Adrenal gland (tissue), 12 donors: ENCODE data around the gene CFAP410. TPM values are rescaled to one million over a fixed set of nuclear protein-coding genes. Genes with fewer than 3 reads are reported as not detected.

Experiments used
- DNase-seq, 7 donors: peaks; one replicate each; pipeline ENCODE4 v3.0.0-alpha.2; 2019 to 2020
- H3K27ac ChIP-seq, 5 donors: fragments of 200-600 bp; sonication (generic) in 4 of 5; 1 replicate in 3 of 5; 2 replicates in 2 of 5; pipeline versions ENCODE4 v1.5.1 to v1.8.0; 2016 to 2020; ENCODE audit warnings: mild to moderate bottlenecking in 1 of 5
- H3K27me3 ChIP-seq: fragments of 200-600 bp; 2 replicates; pipeline ENCODE4 v1.8.0; 2021
- H3K36me3 ChIP-seq, 2 donors: fragments of 200-600 bp; replicated peaks in 1 of 2; 1 replicate in 1 of 2; 2 replicates in 1 of 2; pipeline versions ENCODE4 v1.5.1 to v1.8.0; 2018 to 2022
- H3K4me1 ChIP-seq, 2 donors: fragments of 200-600 bp; replicated peaks in 1 of 2; 1 replicate in 1 of 2; 2 replicates in 1 of 2; pipeline versions ENCODE4 v1.5.1 to v1.8.0; 2018 to 2021
- H3K4me3 ChIP-seq, 4 donors: fragments of 200-600 bp; sonication (generic) in 3 of 4; one replicate each; pipeline ENCODE4 v1.5.1; 2016 to 2018
- H3K9me3 ChIP-seq, 3 donors: fragments of 200-600 bp; sonication (generic) in 1 of 3; replicated peaks in 1 of 3; 1 replicate in 2 of 3; 2 replicates in 1 of 3; pipeline versions ENCODE4 v1.5.1 to v1.8.0; 2016 to 2021
- CTCF ChIP-seq, 6 experiments: fragments of 450-650 bp in 4 of 6; fragments of 200-600 bp in 2 of 6; sonication (generic) in 1 of 6; IDR thresholded peaks; 1 replicate in 5 of 6; 2 replicates in 1 of 6; pipeline versions ENCODE4 v1.5.1 to v1.8.0; 2016 to 2021; ENCODE audit warnings: antibody characterized with exemption in 6 of 6, mild to moderate bottlenecking in 2 of 6, moderate library complexity in 1 of 6
- POLR2A ChIP-seq, 2 donors: fragments of 450-650 bp; IDR thresholded peaks; one replicate each; pipeline ENCODE4 v1.6.1; 2017; ENCODE audit warnings: antibody characterized with exemption in 2 of 2, mild to moderate bottlenecking in 2 of 2, moderate library complexity in 1 of 2
- WGBS, 4 donors: extraction: QIAGEN DNeasy Blood & Tissue Kit in 2 of 4; methylation state at CpG; one replicate each; pipeline versions ENCODE4 v1.1.5 to v1.1.7; 2013 to 2017; 5-methylcytosine and 5-hydroxymethylcytosine counted together
- intact Hi-C, 2 donors: fragments of 100-400 bp; cut with DNase I; formaldehyde crosslinking; loops; one replicate each; pipeline versions ENCODE4 v1.14.1 to v1.15.0; 2022 to 2023
- polyA plus RNA-seq, 3 donors: library from polyadenylated mRNA; stranded (reverse); fragments of 200-250 nt in 2 of 3; fragments of 350-450 nt in 1 of 3; fragmentation: Illumina TruSeq in 1 of 3; extraction: RNeasy Lipid Tissue Mini Kit (QIAGEN cat#74804) in 1 of 3; gene quantifications; one replicate each; pipeline ENCODE4 v1.2.3, GENCODE V29; 2013 to 2014
- total RNA-seq, 9 donors: library from RNA; depleted of rRNA in 4 of 9; stranded (reverse); fragments of >200 nt in 4 of 9; fragments of 120-200 nt in 1 of 9; fragmentation: NEBNext Ultra II Directional in 1 of 9; extraction: Animal tissue kit (Norgen Biotek cat#: 25700) in 1 of 9; gene quantifications; one replicate each; pipeline versions ENCODE4 v1.1.0 to v1.2.4, GENCODE V29; 2013 to 2023
- donor health status: healthy with polysubstance abuse.
- donor health status: Bipolar disorder and iron deficiency.
- donor health status: DM: yes; HTN: yes; CAD: no.
- donor health status: DM: no; HTN: no; CAD: no.
- donor health status: DM: no; HTN: no; CAD: no.
- donor health status: DM: yes; HTN: yes; CAD: no.

CFAP410 gene
- total and polyA plus RNA-seq, 12 donors, result 1.4 to 149 (median 37.0) TPM

GRCh38 chr21:44319407-44320065 lies 19.7 kb downstream of the CFAP410 start:
- Histone ChIP-seq H3K27me3 (no peaks in the 10 kb centered on the region), H3K4me3 (no peak overlapping the region), H3K9me3 (no peaks in the 10 kb centered on the region), H3K4me1 (no peaks in the 10 kb centered on the region), H3K27ac (no peak overlapping the region), H3K36me3 (peaks cover 0 to 61% of the 10 kb centered on the region in 2 donors)
- intact Hi-C loops, result loop anchor here in 1 of 2 donors (10.0 kb wide), 1 partner anchor 145 kb away; no protein-coding TSS in a partner anchor
- DNase-seq, result no peak
- 92 to 96% (median 94%) methylated on average over 22 to 35 of the region's 35 CpGs for WGBS, 4 donors
- TF ChIP-seq POLR2A (IDR thresholded peaks at IDR 0.05) (no peak), CTCF (IDR thresholded peaks at IDR 0.05) (no peak)

DNA sequence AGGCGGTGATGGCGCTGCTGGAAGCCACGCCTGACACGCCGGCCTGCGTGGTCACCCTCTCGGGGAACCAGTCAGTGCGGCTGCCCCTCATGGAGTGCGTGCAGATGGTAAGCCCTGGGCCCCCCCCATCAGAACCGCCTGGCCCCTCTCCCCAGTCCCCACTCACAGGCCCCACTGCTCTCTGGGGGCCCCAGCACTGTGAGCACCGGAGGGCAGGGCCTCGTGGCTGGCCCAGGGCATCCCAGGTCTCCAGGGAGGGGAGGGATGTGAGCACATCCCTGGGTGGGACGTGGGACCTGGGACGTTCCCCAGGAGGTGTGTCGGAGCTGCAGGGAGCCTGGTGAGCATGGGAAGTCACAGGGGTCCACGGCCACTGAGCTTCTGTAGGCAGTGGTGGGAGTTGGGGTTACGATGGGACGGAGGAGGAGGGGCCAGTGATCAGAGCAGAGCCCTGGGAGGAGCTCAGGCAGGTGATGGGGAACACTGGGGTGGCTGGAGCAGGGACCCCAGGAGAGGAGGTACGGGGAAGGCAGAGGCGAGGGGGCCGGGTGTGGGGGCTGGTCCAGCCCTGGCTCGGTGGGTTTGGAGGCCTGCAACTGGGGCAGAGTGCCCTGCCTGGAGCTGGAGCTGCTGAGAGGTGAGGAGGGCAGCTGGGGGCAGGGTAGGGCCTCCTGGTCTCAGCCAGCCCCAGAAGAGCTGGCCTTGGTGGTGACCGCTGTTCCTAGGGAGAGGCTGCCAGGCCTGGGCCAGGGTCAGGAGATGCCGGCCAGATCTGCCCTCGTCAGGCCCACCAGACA lies 20.5 kb downstream of the CFAP410 start:
- Histone ChIP-seq H3K4me1 (no peaks in the 10 kb centered on the region), H3K27ac (no peak overlapping the region), H3K9me3 (no peaks in the 10 kb centered on the region), H3K36me3 (peaks cover 0 to 59% of the 10 kb centered on the region in 2 donors), H3K27me3 (no peaks in the 10 kb centered on the region), H3K4me3 (no peak overlapping the region)
- no peak for TF ChIP-seq POLR2A (IDR thresholded peaks at IDR 0.05)
- TF ChIP-seq CTCF (IDR thresholded peaks at IDR 0.05), result no peak
- intact Hi-C loops, result no loop called here
- 95 to 96% (median 96%) methylated on average over 7 to 25 of the region's 25 CpGs for WGBS, 4 donors
- DNase-seq, result no peak

DNA sequence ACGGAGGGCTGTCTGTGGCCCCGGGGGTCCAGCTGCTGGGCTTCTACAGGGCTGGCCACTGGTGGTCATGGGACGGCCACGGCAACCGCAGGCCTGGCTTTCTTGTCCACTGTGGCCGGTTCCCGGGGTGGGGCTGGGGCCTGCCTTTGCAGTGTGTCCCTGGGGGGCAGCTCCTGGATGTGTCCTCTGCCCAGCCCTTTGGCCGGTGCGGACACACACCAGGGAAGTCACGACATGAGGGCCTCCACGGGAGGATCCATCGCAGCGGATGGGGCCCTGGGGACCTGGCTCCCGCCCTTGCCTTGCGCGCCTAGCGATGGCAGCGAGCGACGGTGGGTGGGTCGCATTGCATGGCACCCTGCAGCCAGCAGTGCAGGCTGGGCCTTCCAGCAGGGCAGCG lies 21.3 kb downstream of the CFAP410 start:
- TF ChIP-seq POLR2A (IDR thresholded peaks at IDR 0.05) (no peak), CTCF (IDR thresholded peaks at IDR 0.05) (no peak)
- DNase-seq, result no peak
- Histone ChIP-seq H3K4me1 (no peaks in the 10 kb centered on the region), H3K27me3 (no peaks in the 10 kb centered on the region), H3K36me3 (peaks cover 0 to 63% of the 10 kb centered on the region in 2 donors), H3K27ac (no peak overlapping the region), H3K4me3 (no peak overlapping the region), H3K9me3 (no peaks in the 10 kb centered on the region)
- 92 to 97% (median 94%) methylated on average over 5 to 22 of the region's 22 CpGs for WGBS, 4 donors
- intact Hi-C loops, result no loop called here

DNA sequence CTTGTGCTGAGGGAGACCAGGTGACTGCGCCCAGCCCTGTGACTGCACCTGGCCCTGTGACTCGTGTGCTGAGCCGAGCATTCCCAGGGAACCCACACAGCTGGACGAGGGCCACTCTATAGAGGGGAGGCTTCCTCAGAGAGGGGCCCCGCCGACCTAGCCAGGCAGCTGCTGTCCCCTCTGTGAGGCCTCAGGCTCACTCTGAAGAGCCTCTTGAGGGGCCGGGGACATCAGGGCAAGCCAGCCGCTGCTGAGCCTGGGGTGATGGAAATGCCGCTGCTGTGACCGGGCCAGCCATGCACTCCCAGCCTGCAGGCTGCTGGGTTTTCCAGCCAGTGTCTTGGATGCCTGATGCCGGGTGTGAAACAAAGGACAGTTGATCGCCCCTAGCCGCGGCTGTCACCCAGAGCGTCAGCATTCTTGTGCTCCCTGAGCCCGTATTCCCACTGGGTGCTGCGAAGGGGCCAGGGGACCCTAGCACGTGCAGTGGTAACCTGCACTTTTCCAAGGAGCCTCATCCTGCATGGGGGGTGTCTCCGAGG lies 21.9 kb downstream of the CFAP410 start:
- intact Hi-C loops, result no loop called here
- DNase-seq, result no peak
- no peak overlapping the region for H3K27ac ChIP-seq
- no peak overlapping the region for H3K4me3 ChIP-seq
- H3K36me3 ChIP-seq, result peaks cover 0 to 63% of the 10 kb centered on the region in 2 donors
- no peaks in the 10 kb centered on the region for H3K9me3 ChIP-seq
- no peak for TF ChIP-seq CTCF (IDR thresholded peaks at IDR 0.05)
- 93 to 100% (median 96%) methylated on average over 2 to 19 of the region's 19 CpGs for WGBS, 4 donors
- no peaks in the 10 kb centered on the region for H3K27me3 ChIP-seq
- H3K4me1 ChIP-seq, result no peaks in the 10 kb centered on the region
